Measurements from ENCODE around the gene FXYD6. TPM values are rescaled to one million over a fixed set of nuclear protein-coding genes. Genes with fewer than 3 reads are reported as not detected.

FXYD6 gene
- total RNA-seq, 2 donors from 2014 or later, result 6.4 to 29.8 TPM

- H3K9me3 ChIP-seq, result no peaks in the 10 kb centered on the region
- no peak for TF ChIP-seq CTCF (IDR thresholded peaks at IDR 0.05)
- no peaks in the 10 kb centered on the region for H3K36me3 ChIP-seq
- H3K27ac ChIP-seq, result no peak overlapping the region
- no peak overlapping the region for H3K4me3 ChIP-seq
- no peak for DNase-seq
- H3K27me3 ChIP-seq, result no peaks in the 10 kb centered on the region
- intact Hi-C loops (cut with DNase I), result loop anchor here (5.0 kb wide), 1 partner anchor 39 kb away; no protein-coding TSS in a partner anchor
- no peaks in the 10 kb centered on the region for H3K4me1 ChIP-seq
- H3K9ac ChIP-seq (ENCODE audit: low read depth in 2 of 2, low read length in 2 of 2), result no peak overlapping the region
Observed at GRCh38 chr11:117891362-117891761, 14.9 kb upstream of the FXYD6 start.

- DNase-seq, result no peak
- Histone ChIP-seq H3K4me1 (no peaks in the 10 kb centered on the region), H3K27me3 (no peaks in the 10 kb centered on the region), H3K9ac (ENCODE audit: low read depth in 2 of 2, low read length in 2 of 2) (no peak overlapping the region), H3K27ac (no peak overlapping the region), H3K36me3 (no peaks in the 10 kb centered on the region), H3K4me3 (no peak overlapping the region), H3K9me3 (no peaks in the 10 kb centered on the region)
- intact Hi-C loops (cut with DNase I), result no loop called here
- no peak for TF ChIP-seq CTCF (IDR thresholded peaks at IDR 0.05)
Observed at GRCh38 chr11:117888139-117888566, 11.7 kb upstream of the FXYD6 start.

- DNase-seq, result peak; percentile 8
- intact Hi-C loops (cut with DNase I), result no loop called here
- Histone ChIP-seq H3K27me3 (no peaks in the 10 kb centered on the region), H3K4me3 (no peak overlapping the region), H3K4me1 (no peaks in the 10 kb centered on the region), H3K27ac (no peak overlapping the region), H3K9me3 (no peaks in the 10 kb centered on the region), H3K9ac (ENCODE audit: low read depth in 2 of 2, low read length in 2 of 2) (no peak overlapping the region), H3K36me3 (no peaks in the 10 kb centered on the region)
- TF ChIP-seq CTCF (IDR thresholded peaks at IDR 0.05), result no peak
Observed at GRCh38 chr11:117887431-117888138, 11.1 kb upstream of the FXYD6 start.

GRCh38 chr11:117885777-117886176, 9.3 kb upstream of the FXYD6 start:
- Histone ChIP-seq H3K9me3 (no peaks in the 10 kb centered on the region), H3K36me3 (no peaks in the 10 kb centered on the region), H3K4me1 (no peaks in the 10 kb centered on the region), H3K9ac (ENCODE audit: low read depth in 2 of 2, low read length in 2 of 2) (no peak overlapping the region), H3K27me3 (no peaks in the 10 kb centered on the region), H3K4me3 (no peak overlapping the region), H3K27ac (peak overlapping the region; percentile 65)
- intact Hi-C loops (cut with DNase I), result no loop called here
- peak; percentile 44 for DNase-seq
- no peak for TF ChIP-seq CTCF (IDR thresholded peaks at IDR 0.05)

- intact Hi-C loops (cut with DNase I), result no loop called here
- no peaks in the 10 kb centered on the region for H3K4me1 ChIP-seq
- H3K36me3 ChIP-seq, result no peaks in the 10 kb centered on the region
- no peaks in the 10 kb centered on the region for H3K27me3 ChIP-seq
- DNase-seq, result no peak
- no peak overlapping the region for H3K4me3 ChIP-seq
- peak overlapping the region; percentile 65 for H3K27ac ChIP-seq
- no peak for TF ChIP-seq CTCF (IDR thresholded peaks at IDR 0.05)
- H3K9me3 ChIP-seq, result no peaks in the 10 kb centered on the region
- no peak overlapping the region for H3K9ac ChIP-seq (ENCODE audit: low read depth in 2 of 2, low read length in 2 of 2)
Observed at GRCh38 chr11:117884994-117885393, 8.5 kb upstream of the FXYD6 start.

Data from colonic mucosa (tissue), 4 donors.